Common myeloid progenitor, CD34-positive (primary cell): ENCODE results near the gene P2RX6.

ENCODE experiments used
- CTCF ChIA-PET: fragments of 350-600 bp; sonication (Branson Sonifier 250); formaldehyde crosslinking; loops from one replicate; lab custom pipeline; 2021; ENCODE audit warnings: antibody characterized with exemption; lab: Charles Lee
- POLR2A ChIA-PET: fragments of 350-600 bp; sonication (Branson Sonifier 250); formaldehyde crosslinking; loops from one replicate; lab custom pipeline; 2021; ENCODE audit warnings: antibody characterized with exemption; lab: Charles Lee
- DNase-seq, 3 donors: peaks; one replicate each; pipeline versions ENCODE4 v3.0.0 to v3.0.0-alpha.2; 2013
- H3K27ac ChIP-seq, 2 experiments: 1 replicate in 1 of 2; 2 replicates in 1 of 2; pipeline ENCODE4 v1.7.0; 2013; ENCODE audit warnings: inconsistent platforms in 2 of 2, low read length in 2 of 2, mild to moderate bottlenecking in 2 of 2, low read depth in 1 of 2, moderate library complexity in 1 of 2; ENCODE audit not compliant: severe bottlenecking in 2 of 2, insufficient read depth in 1 of 2, poor library complexity in 1 of 2
- H3K27me3 ChIP-seq, 5 experiments: replicated peaks in 2 of 5; 1 replicate in 3 of 5; 2 replicates in 2 of 5; pipeline versions ENCODE4 v1.6.1 to v1.7.0; 2013; ENCODE audit warnings: low read length in 4 of 5, mild to moderate bottlenecking in 2 of 5, moderate library complexity in 2 of 5, inconsistent platforms in 1 of 5; ENCODE audit not compliant: insufficient read depth in 5 of 5, control insufficient read depth in 4 of 5
- H3K36me3 ChIP-seq, 4 experiments: 1 replicate in 2 of 4; 2 replicates in 2 of 4; pipeline versions ENCODE4 v1.6.1 to v1.7.0; 2013; ENCODE audit warnings: low read length in 3 of 4, control low read depth in 1 of 4, mild to moderate bottlenecking in 1 of 4; ENCODE audit not compliant: control insufficient read depth in 4 of 4, insufficient read depth in 4 of 4
- H3K4me1 ChIP-seq, 4 experiments: 1 replicate in 3 of 4; 2 replicates in 1 of 4; pipeline versions ENCODE4 v1.6.1 to v1.7.1; 2013; ENCODE audit warnings: low read length in 3 of 4, mild to moderate bottlenecking in 3 of 4, control low read depth in 1 of 4, inconsistent platforms in 1 of 4, moderate library complexity in 1 of 4; ENCODE audit not compliant: control insufficient read depth in 4 of 4, insufficient read depth in 4 of 4; ENCODE audit errors: control extremely low read depth in 1 of 4
- H3K4me3 ChIP-seq, 7 experiments: 1 replicate in 4 of 7; 2 replicates in 3 of 7; pipeline versions ENCODE4 v1.5.1 to v1.7.0; 2013; ENCODE audit warnings: mild to moderate bottlenecking in 7 of 7, low read length in 6 of 7, moderate library complexity in 6 of 7, inconsistent platforms in 2 of 7, low read depth in 2 of 7, control low read depth in 1 of 7; ENCODE audit not compliant: insufficient read depth in 4 of 7, control insufficient read depth in 1 of 7; ENCODE audit errors: extremely low read depth in 1 of 7
- H3K9me3 ChIP-seq, 5 experiments: 1 replicate in 4 of 5; 2 replicates in 1 of 5; pipeline versions ENCODE4 v1.6.1 to v1.7.1; 2013; ENCODE audit warnings: low read length in 4 of 5, mild to moderate bottlenecking in 2 of 5, inconsistent platforms in 1 of 5, low read depth in 1 of 5, moderate library complexity in 1 of 5; ENCODE audit not compliant: control insufficient read depth in 4 of 5, insufficient read depth in 2 of 5; ENCODE audit errors: control extremely low read depth in 1 of 5
- WGBS: methylation state at CpG from one replicate; pipeline ENCODE4 v1.1.5; 2013; ENCODE audit not compliant: insufficient coverage; 5-methylcytosine and 5-hydroxymethylcytosine counted together

P2RX6 gene

GRCh38 chr22:20976291-20976877 is 38.6 kb upstream of the P2RX6 start:
- no peak for DNase-seq
- POLR2A ChIA-PET: interaction anchor here (1.3 kb wide), 1 partner anchor 20 kb away, joined by 3 read pairs; no protein-coding TSS in a partner anchor
- 91% methylated on average over 21 of the region's 24 CpGs for WGBS
- Histone ChIP-seq H3K27ac (no peak overlapping the region), H3K27me3 (no peaks in the 10 kb centered on the region), H3K9me3 (peaks cover 0 to 10% (median 0%) of the 10 kb centered on the region in 5 experiments), H3K4me3 (no peak overlapping the region), H3K36me3 (no peaks in the 10 kb centered on the region), H3K4me1 (peaks cover 3 to 25% (median 20%) of the 10 kb centered on the region in 4 experiments)
- CTCF ChIA-PET: interaction anchor here (0.9 kb wide), 1 partner anchor 16 kb away, joined by 3 read pairs; no protein-coding TSS in a partner anchor

GRCh38 chr22:20977019-20977418 is 37.9 kb upstream of the P2RX6 start:
- CTCF ChIA-PET: interaction anchor here (0.9 kb wide), 1 partner anchor 17 kb away, joined by 3 read pairs; no protein-coding TSS in a partner anchor
- Histone ChIP-seq H3K9me3 (peaks cover 0 to 10% (median 0%) of the 10 kb centered on the region in 5 experiments), H3K36me3 (no peaks in the 10 kb centered on the region), H3K27ac (no peak overlapping the region), H3K4me3 (no peak overlapping the region), H3K4me1 (peaks cover 5 to 30% (median 23%) of the 10 kb centered on the region in 4 experiments), H3K27me3 (no peaks in the 10 kb centered on the region)
- WGBS: 97% methylated on average over 4 of the region's 11 CpGs
- DNase-seq: no peak
- POLR2A ChIA-PET: interaction anchor here (0.6 to 1.3 kb wide), 2 partner anchors 20 to 63 kb away, joined by 3 read pairs; no protein-coding TSS in a partner anchor

GRCh38 chr22:20977516-20978170 is 37.3 kb upstream of the P2RX6 start:
- CTCF ChIA-PET: no interaction called here
- no peaks in the 10 kb centered on the region for H3K36me3 ChIP-seq
- H3K4me3 ChIP-seq: no peak overlapping the region
- WGBS: 96% methylated on average over 12 of the region's 17 CpGs
- no peak overlapping the region for H3K27ac ChIP-seq
- POLR2A ChIA-PET: interaction anchor here (0.6 kb wide), 1 partner anchor 62 kb away, joined by 3 read pairs; no protein-coding TSS in a partner anchor
- no peaks in the 10 kb centered on the region for H3K27me3 ChIP-seq
- H3K4me1 ChIP-seq: peaks cover 5 to 33% (median 24%) of the 10 kb centered on the region in 4 experiments
- H3K9me3 ChIP-seq: peaks cover 0 to 10% (median 0%) of the 10 kb centered on the region in 5 experiments
- DNase-seq: no peak

GRCh38 chr22:20978419-20978818 is 36.5 kb upstream of the P2RX6 start:
- WGBS: 100% methylated on average over 2 of the region's 2 CpGs
- Histone ChIP-seq H3K36me3 (no peaks in the 10 kb centered on the region), H3K27me3 (no peaks in the 10 kb centered on the region), H3K9me3 (peaks cover 0 to 10% (median 0%) of the 10 kb centered on the region in 5 experiments), H3K4me1 (peaks cover 9 to 38% (median 30%) of the 10 kb centered on the region in 4 experiments), H3K27ac (no peak overlapping the region), H3K4me3 (no peak overlapping the region)
- ChIA-PET POLR2A (no interaction called here), CTCF (no interaction called here)
- DNase-seq: no peak

- H3K4me1 ChIP-seq: peaks cover 9 to 38% (median 30%) of the 10 kb centered on the region in 4 experiments
- H3K27ac ChIP-seq: no peak overlapping the region
- DNase-seq: peak; percentile 91 to 98 (median 97)
- 17% methylated on average over 15 of the region's 39 CpGs for WGBS
- H3K4me3 ChIP-seq: peak overlapping the region in 3 of 7 experiments; percentile 32 to 54 (median 42)
- POLR2A ChIA-PET: interaction anchor here (0.6 kb wide), 1 partner anchor 328 kb away, joined by 3 read pairs; no protein-coding TSS in a partner anchor
- H3K9me3 ChIP-seq: peaks cover 0 to 10% (median 0%) of the 10 kb centered on the region in 5 experiments
- CTCF ChIA-PET: interaction anchor here (2.4 to 4.1 kb wide), 2 partner anchors 11 to 22 kb away, joined by 6 to 12 read pairs; no protein-coding TSS in a partner anchor
- H3K27me3 ChIP-seq: no peaks in the 10 kb centered on the region
- peaks cover 0 to 5% (median 3%) of the 10 kb centered on the region in 4 experiments for H3K36me3 ChIP-seq
These were observed 35.6 kb upstream of the P2RX6 start for GRCh38 chr22:20979243-20979809.

GRCh38 chr22:20979940-20980453 is 35.0 kb upstream of the P2RX6 start:
- Histone ChIP-seq H3K4me1 (peaks cover 9 to 38% (median 30%) of the 10 kb centered on the region in 4 experiments), H3K9me3 (peaks cover 0 to 10% (median 0%) of the 10 kb centered on the region in 5 experiments), H3K27ac (no peak overlapping the region), H3K4me3 (peak overlapping the region in 3 of 7 experiments; percentile 36 to 54 (median 42)), H3K36me3 (peaks cover 0 to 6% (median 4%) of the 10 kb centered on the region in 4 experiments), H3K27me3 (no peaks in the 10 kb centered on the region)
- ChIA-PET CTCF (interaction anchor here (1.1 to 4.1 kb wide), 4 partner anchors 8 to 23 kb away, joined by 3 to 12 read pairs (median 7); partner anchors contain the start of gene THAP7), POLR2A (no interaction called here)
- WGBS: 55% methylated on average over 11 of the region's 13 CpGs
- DNase-seq: no peak
